NCI-H460 (cell line): ENCODE data around the gene MPND. TPM values are rescaled to one million over a fixed set of nuclear protein-coding genes. Genes with fewer than 3 reads are reported as not detected.
A peak's percentile ranks its signal among the peaks of the same experiment; 100 is the strongest.
"Not testable (repeated sequence)": the region's sequence is repeated elsewhere in the genome, so short reads cannot be mapped to it uniquely, and the experiment has no call there.

ENCODE experiments used
- DNase-seq: peaks from one replicate; pipeline ENCODE4 v3.0.0-alpha.2; 2016; ENCODE audit warnings: low read depth; ENCODE audit errors: extremely low read depth
- total RNA-seq: library from RNA; depleted of rRNA; stranded (reverse); fragments of >200 nt; shearing (Covaris generic); gene quantifications from 2 replicates; pipeline ENCODE4 v1.2.3, GENCODE V29; 2014

Gene MPND
- total RNA-seq, 1 experiment from 2014 or later, result 3.5 TPM

DNA sequence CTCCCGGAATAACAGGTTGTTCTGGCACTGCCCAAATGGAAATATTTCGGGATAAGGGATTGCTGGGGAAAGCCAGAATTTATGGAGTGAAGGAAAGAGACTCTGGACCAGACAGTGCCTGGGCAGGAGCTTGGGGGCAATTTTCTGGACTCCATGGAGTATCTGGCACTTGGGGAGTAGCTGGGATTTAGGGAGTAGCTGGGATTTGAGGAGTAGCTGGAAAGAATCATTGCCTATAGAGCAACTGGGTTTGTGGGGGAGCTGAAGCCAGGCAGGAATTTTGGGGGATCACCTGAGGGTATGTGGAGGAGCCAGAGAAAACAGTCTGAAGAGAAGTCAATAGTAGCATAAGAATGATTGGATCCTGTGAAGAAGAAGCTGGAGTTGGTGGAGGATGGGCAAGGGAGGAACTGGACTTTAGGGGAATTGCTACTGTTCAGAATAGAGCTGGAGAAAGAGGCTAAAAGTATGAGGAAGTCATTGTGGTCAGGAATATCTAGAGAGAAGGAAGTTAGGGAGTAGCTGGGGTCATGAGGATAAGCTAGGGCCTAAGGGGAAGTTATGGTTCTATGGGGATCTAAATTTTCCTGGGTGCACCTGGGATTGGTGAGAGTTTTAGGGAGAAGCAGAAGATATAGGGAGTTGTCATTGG is 24.2 kb upstream of the MPND start:
- DNase-seq, result no peak

- no peak for DNase-seq
Observed at GRCh38 chr19:4320419-4320818, 22.9 kb upstream of the MPND start.

GRCh38 chr19:4322942-4323665 is 20.3 kb upstream of the MPND start:
- DNase-seq, result no peak

DNA sequence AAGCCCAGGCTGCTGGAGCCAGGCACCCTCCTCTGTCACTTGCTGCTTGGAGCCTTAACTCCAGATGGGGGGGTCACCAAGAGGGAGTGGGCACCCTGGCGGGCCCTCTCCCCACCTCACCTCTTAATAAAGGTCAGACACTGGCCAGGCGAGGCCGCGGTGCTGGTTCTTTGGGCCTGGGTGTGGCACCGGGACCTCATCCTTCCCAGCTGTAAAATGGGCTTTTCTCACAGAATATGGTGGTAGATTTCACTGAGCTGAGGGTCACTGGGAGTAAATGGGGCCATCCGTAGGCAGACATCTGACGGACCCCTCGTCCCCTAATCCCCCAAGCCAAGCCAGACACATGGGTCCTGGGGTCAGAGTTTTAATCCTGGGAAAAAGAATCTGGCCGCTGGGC is 19.7 kb upstream of the MPND start:
- no peak for DNase-seq

DNA sequence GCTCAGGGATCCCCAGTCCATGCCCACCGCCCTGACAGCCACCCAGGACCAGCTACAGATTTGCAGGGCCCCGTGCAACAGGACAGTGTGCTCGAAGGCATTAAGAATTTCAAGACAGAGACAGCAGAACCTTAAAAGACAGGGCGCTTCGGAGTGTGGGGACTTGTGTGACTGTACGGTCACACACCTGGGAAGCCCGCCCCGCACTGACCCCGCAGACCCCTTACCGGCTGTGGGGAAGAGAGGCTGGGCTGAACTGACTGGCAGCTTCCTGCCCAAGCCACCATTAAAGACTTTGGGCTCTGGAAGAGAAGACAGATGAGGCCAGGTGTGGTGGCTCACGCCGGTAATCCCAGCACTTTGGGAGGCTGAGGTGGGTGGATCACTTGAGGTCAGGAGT is 19.1 kb upstream of the MPND start:
- DNase-seq, result no peak

DNA sequence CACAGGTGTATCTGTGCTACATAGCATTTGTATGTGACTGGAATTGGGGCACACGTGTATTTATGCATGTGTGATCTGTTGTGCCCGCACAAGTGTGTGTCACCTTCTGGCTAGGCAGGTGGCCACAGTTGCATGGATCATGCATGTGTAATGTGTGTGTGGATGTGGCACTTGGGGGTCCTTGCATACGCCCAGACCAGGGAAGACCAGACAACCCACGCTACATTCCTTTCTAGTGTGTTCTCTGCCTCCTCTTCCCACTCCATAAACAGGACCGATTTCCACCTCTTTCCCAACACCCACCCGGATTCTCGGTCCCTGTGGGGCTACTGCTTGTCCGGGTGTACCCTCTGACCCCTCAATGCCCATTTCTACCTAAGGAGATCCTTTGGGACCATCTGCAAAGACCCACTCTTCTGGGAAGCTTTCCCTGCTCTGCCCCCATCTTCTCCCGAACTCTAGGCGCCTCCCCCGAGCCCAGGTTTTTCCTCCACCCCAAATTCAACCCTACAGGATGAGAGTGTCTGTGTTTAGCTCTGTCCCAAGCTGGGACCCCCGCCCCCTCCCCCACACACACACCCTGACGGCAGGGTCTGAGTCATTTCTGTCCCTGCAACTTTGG is 17.0 kb upstream of the MPND start:
- DNase-seq, result no peak

DNA sequence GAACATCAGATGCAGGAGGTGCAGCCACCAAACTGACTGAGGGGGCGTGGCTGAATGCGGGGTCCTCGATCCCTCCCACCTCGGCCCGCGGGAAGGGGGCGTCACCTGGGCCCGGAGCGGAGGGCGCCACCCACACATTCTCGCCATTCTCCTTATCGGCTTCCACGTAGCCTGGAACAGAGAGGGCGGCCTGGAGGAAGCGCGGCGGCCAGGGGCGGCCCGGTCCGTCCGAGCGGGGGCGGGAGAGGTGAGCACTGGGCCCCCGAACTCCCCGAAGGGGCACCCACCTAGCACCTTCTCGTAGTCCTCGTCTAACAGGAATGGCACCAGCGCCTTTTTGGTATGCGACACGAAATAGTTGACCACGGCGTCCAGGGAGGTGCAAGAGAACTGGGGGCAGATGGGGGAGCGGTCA is 16.5 kb upstream of the MPND start:
- DNase-seq, result no peak

DNA sequence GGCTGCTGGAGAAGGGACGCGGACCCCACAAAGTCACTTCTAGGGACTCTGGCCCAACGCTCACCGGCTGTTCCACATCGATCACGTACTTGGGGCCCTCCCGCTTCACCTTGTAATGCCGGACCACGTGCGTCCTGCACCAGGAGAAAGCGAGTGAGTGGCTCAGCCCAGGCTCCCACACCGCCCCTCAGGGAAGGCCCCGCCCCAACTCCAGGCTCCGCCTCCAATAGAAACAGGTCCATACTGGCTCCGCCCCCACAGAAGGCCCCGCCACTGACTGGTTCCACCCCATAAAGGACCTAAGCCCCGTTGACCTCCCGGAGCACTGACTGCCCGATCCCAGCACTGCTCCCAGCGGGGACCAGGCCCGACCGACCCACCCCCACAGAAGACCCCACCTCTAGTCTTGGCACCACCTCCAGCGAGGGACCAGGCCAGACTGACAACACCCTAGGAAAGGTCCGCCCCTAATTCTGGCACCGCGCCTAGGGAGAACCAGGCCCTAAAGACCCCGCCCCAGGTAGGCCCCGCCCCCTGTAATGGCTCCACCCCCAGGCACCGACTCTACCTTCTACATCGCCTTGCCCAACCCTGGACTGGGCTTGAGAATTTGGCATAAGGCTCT is 16.0 kb upstream of the MPND start:
- DNase-seq, result no peak

DNA sequence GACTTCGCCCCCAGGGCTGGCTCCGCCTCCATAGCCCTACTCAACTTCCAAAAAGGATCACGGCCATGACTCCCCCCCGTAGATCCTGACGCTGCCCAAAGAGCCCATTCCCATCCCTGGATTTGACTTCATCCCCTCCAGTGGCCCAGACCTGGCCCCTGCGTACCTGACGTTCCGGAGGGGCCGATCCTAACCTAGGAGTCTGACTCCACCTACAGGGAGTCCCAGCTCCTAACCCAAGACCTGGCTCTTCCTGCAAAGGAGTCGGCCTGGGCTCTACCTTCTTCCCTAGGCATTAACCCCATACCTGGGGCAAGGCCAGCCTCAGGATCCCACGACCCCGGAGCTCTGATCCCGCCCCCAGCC is 15.5 kb upstream of the MPND start:
- no peak for DNase-seq

DNA sequence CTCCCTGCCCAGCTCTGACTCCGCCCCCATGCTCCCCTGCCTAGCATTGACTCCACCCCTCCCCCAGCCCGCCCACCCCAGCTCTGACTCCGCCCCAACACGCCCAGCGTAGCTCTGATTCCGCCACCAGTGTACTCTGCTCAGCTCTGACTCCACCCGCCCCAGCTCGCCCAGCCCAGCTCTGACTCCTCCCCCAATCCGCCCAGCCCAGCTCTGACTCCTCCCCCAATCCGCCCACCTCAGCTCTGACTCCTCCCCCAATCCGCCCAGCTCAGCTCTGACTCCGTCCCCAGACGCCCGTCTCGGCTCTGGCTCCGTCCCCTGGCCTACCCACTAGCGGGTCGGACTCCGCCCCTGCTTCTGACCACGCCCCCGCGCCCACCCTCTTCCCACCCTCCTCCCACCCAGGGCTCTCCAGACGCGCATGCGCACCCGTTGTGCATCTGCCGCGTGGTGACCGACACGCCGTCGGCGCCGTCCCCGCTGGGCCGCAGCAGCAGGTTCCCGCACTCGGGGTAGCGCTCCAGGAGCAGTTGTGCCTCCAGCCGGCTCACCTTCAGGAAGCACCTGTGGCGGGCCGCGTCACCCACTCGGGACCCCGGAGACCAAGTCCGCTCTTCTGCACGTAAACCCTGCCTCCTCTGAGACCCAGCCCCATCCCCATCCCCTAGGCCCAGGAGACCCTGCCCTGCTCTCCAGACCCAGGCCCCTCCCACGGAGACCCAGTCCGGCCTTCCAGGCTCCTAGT is 14.9 kb upstream of the MPND start:
- DNase-seq, result no peak

DNA sequence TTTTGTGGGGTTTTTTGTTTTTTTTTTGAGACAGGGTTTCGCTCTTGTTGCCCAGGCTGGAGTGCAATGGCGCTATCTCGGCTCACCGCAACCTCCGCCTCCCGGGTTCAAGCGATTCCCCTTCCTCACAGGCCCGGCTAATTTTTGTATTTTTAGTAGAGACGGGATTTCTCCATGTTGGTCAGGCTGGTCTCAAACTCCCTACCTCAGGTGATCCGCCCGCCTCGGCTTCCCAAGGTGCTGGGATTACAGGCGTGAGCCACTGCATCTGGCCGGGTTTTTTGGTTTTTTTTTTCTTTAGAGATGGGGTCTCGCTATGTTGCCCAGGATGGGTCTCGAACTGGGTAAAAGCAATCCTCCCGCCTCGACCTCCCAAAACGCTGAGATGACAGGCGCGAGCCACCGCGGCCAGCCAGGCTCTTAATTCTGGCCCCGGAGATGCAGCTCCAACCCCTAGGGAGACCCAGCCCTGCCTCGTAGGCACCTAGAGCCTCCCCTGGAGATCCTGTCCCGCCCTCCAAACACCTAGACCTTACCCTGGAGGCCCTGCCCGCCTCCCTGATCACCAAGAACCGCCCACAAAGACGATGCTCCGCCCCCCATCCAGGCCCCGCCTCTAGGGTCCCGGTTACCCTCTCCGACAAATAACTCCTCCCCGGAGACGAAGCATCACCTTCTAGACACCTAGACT is 14.2 kb upstream of the MPND start:
- not testable (repeated sequence) for DNase-seq

GRCh38 chr19:4329858-4330257 is 13.5 kb upstream of the MPND start:
- DNase-seq, result no peak

GRCh38 chr19:4334929-4335570 is 8.3 kb upstream of the MPND start:
- no peak for DNase-seq

- DNase-seq, result no peak
Observed at GRCh38 chr19:4337906-4338440, 5.4 kb upstream of the MPND start.

DNA sequence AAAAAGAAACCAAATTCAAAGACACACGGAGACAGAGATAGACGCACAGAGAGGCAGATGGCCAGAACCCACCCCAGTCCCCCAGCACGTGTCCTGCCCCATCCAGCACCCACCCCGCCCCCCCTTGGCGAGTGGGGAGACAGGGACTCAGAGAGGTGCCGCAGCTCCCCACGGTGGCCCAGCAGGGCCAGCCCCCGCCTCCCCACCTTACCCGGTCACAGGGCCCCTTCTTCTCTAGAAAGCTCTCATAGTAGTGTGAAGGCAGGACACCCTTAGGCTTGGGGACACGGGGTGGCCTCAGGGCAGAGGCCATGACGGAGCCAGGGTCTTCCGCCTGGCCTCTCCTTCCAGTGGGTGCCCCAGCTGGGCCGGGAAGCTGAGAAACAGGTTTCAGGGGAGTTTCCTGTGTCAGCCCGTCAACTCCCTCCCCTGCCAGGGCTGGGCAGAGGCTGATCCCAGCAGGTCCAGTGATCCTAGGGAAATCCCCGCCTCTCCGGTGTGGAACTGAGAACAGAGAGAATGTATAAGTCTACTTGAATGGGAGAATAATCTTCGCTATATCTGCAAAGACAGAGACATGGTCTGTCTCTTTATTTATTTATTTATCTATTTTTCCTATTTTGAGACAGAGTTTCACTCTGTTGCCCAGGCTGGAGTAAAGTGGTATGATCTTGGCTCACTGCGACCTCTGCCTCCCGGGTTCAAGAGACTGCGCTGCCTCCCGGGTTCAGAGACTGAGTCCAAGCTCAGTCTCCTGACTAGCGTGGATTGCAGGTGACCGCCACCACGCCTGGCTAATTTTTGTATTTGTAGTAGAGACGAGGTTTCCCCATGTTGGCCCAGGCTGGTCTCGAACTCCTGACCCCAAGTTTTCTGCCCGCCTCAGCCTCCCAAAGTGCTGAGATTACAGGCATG is 4.7 kb upstream of the MPND start, which contains the start of gene STAP2:
Gene STAP2 (minus strand): TSS at position 387 of the 915 bp plus-strand sequence. CDS start 74 bp downstream, at position 313.
- DNase-seq, result no peak

DNA sequence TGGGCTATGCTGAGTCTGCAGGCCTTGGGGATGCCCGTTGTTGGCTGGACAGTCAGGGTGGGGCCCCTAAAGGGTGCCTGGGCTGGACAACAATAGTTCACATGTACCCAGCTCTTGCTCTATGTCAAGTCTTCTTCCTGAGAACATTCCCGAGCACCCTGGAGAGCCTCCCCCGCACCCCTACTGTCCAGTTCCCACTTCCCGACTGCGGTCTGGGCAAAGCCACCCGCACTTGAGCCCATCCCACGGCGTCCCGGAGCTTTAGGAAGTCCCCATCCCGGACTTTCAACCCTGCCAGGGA is 1.1 kb upstream of the MPND start:
- no peak for DNase-seq

- DNase-seq, result peak; percentile 99
Observed at GRCh38 chr19:4342615-4343369, 570 bp upstream of the MPND start.
